GM23248 (cell line): ENCODE measurements around the gene YJEFN3. TPM values are rescaled to one million over a fixed set of nuclear protein-coding genes. Genes with fewer than 3 reads are reported as not detected.

ENCODE experiments used
- DNase-seq: peaks from one replicate; pipeline ENCODE4 v3.0.0-alpha.2; 2015
- H2AFZ ChIP-seq: fragments of 200-600 bp; sonication (generic); 2 replicates; pipeline ENCODE4 v1.6.1; 2016; ENCODE audit warnings: antibody characterized with exemption
- H3F3A ChIP-seq: fragments of 200-600 bp; sonication (generic); 2 replicates; pipeline ENCODE4 v1.6.1; 2016; ENCODE audit warnings: mild to moderate bottlenecking, antibody characterized with exemption, mixed run types; ENCODE audit not compliant: insufficient read depth
- H3K27ac ChIP-seq: fragments of 200-600 bp; sonication (generic); 2 replicates; pipeline ENCODE4 v1.5.1; 2016; ENCODE audit warnings: mild to moderate bottlenecking
- H3K27me3 ChIP-seq: fragments of 200-600 bp; sonication (generic); replicated peaks from 2 replicates; pipeline ENCODE4 v1.6.1; 2016; ENCODE audit warnings: mild to moderate bottlenecking; ENCODE audit not compliant: insufficient read depth
- H3K36me3 ChIP-seq: fragments of 200-600 bp; sonication (generic); 2 replicates; pipeline ENCODE4 v1.6.1; 2016; ENCODE audit warnings: low read depth, mild to moderate bottlenecking
- H3K4me1 ChIP-seq: fragments of 200-600 bp; sonication (generic); 2 replicates; pipeline ENCODE4 v1.6.1; 2016; ENCODE audit warnings: mild to moderate bottlenecking; ENCODE audit not compliant: insufficient read depth
- H3K4me2 ChIP-seq: fragments of 200-600 bp; sonication (generic); one replicate; pipeline ENCODE4 v1.6.1; 2016; ENCODE audit warnings: mild to moderate bottlenecking; ENCODE audit not compliant: unreplicated experiment
- H3K4me3 ChIP-seq: fragments of 200-600 bp; sonication (generic); 2 replicates; pipeline ENCODE4 v1.5.1; 2016; ENCODE audit warnings: mild to moderate bottlenecking
- H3K79me2 ChIP-seq: fragments of 200-600 bp; sonication (generic); 2 replicates; pipeline ENCODE4 v1.6.1; 2016; ENCODE audit warnings: mild to moderate bottlenecking; ENCODE audit not compliant: insufficient read depth
- H3K9ac ChIP-seq: fragments of 200-600 bp; sonication (generic); 2 replicates; pipeline ENCODE4 v1.6.1; 2016; ENCODE audit warnings: mild to moderate bottlenecking
- H3K9me2 ChIP-seq: fragments of 200-600 bp; sonication (generic); 2 replicates; pipeline ENCODE4 v1.6.1; 2016; ENCODE audit warnings: mixed run types, mild to moderate bottlenecking, moderate library complexity; ENCODE audit not compliant: insufficient read depth
- H3K9me3 ChIP-seq: fragments of 200-600 bp; sonication (generic); one replicate; pipeline ENCODE4 v1.6.1; 2017; ENCODE audit warnings: low read depth
- H4K20me1 ChIP-seq: fragments of 200-600 bp; sonication (generic); 2 replicates; pipeline ENCODE4 v1.6.0; 2016; ENCODE audit not compliant: insufficient read depth
- EZH2 ChIP-seq: fragments of 200-600 bp; sonication (generic); IDR thresholded peaks from 2 replicates; pipeline ENCODE4 v1.6.1; 2018; ENCODE audit warnings: antibody characterized with exemption, mild to moderate bottlenecking; ENCODE audit not compliant: insufficient read depth, poor library complexity, severe bottlenecking
- EZH2phosphoT487 ChIP-seq: fragments of 200-600 bp; sonication (generic); IDR thresholded peaks from 2 replicates; pipeline ENCODE4 v1.6.1; 2018; ENCODE audit warnings: antibody characterized with exemption, moderate library complexity, mild to moderate bottlenecking, low read depth; ENCODE audit not compliant: insufficient read depth
- whole genome bisulfite sequencing, 2 experiments: methylation state at CpG; one replicate each; pipeline ENCODE4 v1.1.6; 2015 to 2017; ENCODE audit warnings: low lambda C conversion rate in 2 of 2, low coverage in 1 of 2; ENCODE audit errors: missing lambda C conversion rate in 2 of 2; 5-methylcytosine and 5-hydroxymethylcytosine counted together
- in situ Hi-C: fragments of 300-500 bp; cut with MboI; formaldehyde crosslinking; loops from 2 replicates; pipeline ENCODE4 v1.15.0; 2020
- polyA plus RNA-seq: library from polyadenylated mRNA; unstranded; fragments of >200 nt; fragmentation: Nextera tagmentation; extraction: Ambion mirVana; gene quantifications from 2 replicates; pipeline ENCODE4 v1.2.1, GENCODE V29; 2016
- total RNA-seq: library from RNA; depleted of rRNA; stranded (reverse); fragments of >200 nt; shearing (Covaris generic); gene quantifications from 2 replicates; pipeline ENCODE4 v1.2.3, GENCODE V29; 2014

YJEFN3 gene
- total and polyA plus RNA-seq, 2 experiments from 2014 or later, result 2.4 TPM; not detected in 1

DNA sequence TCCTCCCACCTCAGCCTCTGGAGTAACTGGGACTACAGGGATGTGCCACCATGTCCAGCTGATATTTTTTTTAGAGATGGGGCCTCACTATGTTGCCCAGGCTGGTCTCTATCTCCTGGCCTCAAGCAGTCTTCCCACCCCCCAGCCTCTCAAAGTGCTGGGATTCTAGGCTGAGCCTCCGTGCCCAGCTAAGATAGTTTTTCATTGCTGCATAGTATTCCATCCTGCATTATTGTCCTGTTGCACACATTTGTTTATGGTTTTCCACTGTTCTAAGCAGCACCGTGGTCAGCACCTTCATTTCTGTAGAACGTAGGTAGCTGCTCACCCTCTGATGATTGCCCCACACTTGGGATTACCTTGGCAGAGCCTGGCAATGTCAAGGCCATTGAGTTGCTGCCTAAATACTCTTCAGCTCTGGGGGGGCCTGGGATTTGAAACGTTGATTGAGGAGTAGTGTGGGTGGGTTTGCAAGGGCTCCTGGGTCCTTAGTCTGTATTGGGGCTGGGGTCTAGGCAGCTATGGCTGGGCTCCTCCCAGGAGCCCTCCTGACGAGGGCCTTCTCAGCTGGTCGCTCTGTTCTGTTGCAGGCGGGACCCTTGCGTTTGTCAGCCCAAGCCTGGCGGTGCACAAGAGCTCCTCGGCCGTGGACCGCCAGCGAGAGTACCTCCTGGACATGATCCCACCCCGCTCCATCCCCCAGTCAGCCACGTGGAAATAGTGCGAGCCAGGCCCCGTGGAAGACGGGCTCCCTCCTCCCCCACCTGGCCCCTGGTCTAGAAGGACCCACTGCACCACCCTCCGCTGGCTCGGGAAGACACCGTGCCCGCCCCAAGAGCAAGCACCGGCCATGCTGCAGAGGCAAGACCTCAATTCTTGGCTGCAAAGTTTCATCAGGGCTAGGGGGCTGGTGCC, 23.7 kb upstream of the YJEFN3 start:
- Histone ChIP-seq H3K9me2 (no peaks in the 10 kb centered on the region), H3K27ac (no peak overlapping the region), H3K4me3 (no peak overlapping the region), H3K9me3 (no peaks in the 10 kb centered on the region), H3K27me3 (no peaks in the 10 kb centered on the region), H2AFZ (no peak overlapping the region), H3K36me3 (peaks cover 12% of the 10 kb centered on the region; the same call in 1 of the 2 replicates), H3K4me2 (no peak overlapping the region), H3F3A (no peaks in the 10 kb centered on the region), H3K4me1 (no peaks in the 10 kb centered on the region), H3K79me2 (no peaks in the 10 kb centered on the region), H3K9ac (no peak overlapping the region), H4K20me1 (no peaks in the 10 kb centered on the region)
- DNase-seq, result no peak
- in situ Hi-C loops, result no loop called here
- TF ChIP-seq EZH2 (no peak), EZH2phosphoT487 (no peak)
- 85 to 88% methylated on average over 21 to 23 of the region's 23 CpGs for WGBS, 2 experiments

- no peaks in the 10 kb centered on the region for H4K20me1 ChIP-seq
- WGBS, 2 experiments, result 89 to 91% methylated on average over 27 of the region's 27 CpGs
- H3K9ac ChIP-seq, result no peak overlapping the region
- no peak overlapping the region for H3K4me2 ChIP-seq
- H3K4me3 ChIP-seq, result no peak overlapping the region
- H2AFZ ChIP-seq, result no peak overlapping the region
- no peak overlapping the region for H3K27ac ChIP-seq
- H3K9me2 ChIP-seq, result no peaks in the 10 kb centered on the region
- no peak for DNase-seq
- no peaks in the 10 kb centered on the region for H3K4me1 ChIP-seq
- in situ Hi-C loops, result no loop called here
- no peaks in the 10 kb centered on the region for H3K27me3 ChIP-seq
- H3K36me3 ChIP-seq, result peaks cover 12% of the 10 kb centered on the region; the same call in 1 of the 2 replicates
- H3K79me2 ChIP-seq, result no peaks in the 10 kb centered on the region
- H3F3A ChIP-seq, result no peaks in the 10 kb centered on the region
- no peak for TF ChIP-seq EZH2
- no peak for TF ChIP-seq EZH2phosphoT487
- H3K9me3 ChIP-seq, result no peaks in the 10 kb centered on the region
Observed at GRCh38 chr19:19505669-19506326, 22.9 kb upstream of the YJEFN3 start.

DNA sequence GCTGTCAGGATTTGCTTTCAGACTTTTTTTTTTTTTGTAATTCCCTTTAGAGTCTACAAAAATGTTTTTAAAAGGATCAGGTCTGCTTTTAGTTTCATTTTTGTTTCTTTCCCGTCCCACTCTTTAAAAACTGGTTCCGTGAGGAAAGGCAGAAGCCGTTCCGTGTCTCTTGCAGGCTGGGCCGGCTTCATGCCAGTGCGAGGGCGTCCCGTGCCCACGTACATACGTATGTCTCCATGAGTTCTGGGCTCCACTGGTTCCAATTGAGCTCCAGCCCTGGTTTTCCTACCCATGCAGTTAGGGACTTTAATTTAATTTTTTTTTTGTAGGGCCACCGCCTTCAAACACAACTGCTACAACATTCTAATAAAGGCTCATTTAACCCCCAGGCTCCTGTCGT, 22.1 kb upstream of the YJEFN3 start:
- Histone ChIP-seq H3K27ac (no peak overlapping the region), H3F3A (no peaks in the 10 kb centered on the region), H2AFZ (no peak overlapping the region), H3K9ac (no peak overlapping the region), H3K36me3 (peaks cover 12% of the 10 kb centered on the region; the same call in 1 of the 2 replicates), H3K4me1 (no peaks in the 10 kb centered on the region), H3K9me2 (no peaks in the 10 kb centered on the region), H3K27me3 (no peaks in the 10 kb centered on the region), H3K4me3 (no peak overlapping the region), H3K4me2 (no peak overlapping the region), H3K9me3 (no peaks in the 10 kb centered on the region), H3K79me2 (no peaks in the 10 kb centered on the region), H4K20me1 (no peaks in the 10 kb centered on the region)
- TF ChIP-seq EZH2 (no peak), EZH2phosphoT487 (no peak)
- in situ Hi-C loops, result no loop called here
- WGBS, 2 experiments, result 85 to 86% methylated on average over 12 of the region's 12 CpGs
- DNase-seq, result no peak

- no peak overlapping the region for H2AFZ ChIP-seq
- DNase-seq, result no peak
- no peak overlapping the region for H3K27ac ChIP-seq
- no peaks in the 10 kb centered on the region for H3F3A ChIP-seq
- H3K9ac ChIP-seq, result no peak overlapping the region
- no peak for TF ChIP-seq EZH2phosphoT487
- TF ChIP-seq EZH2, result no peak
- H3K27me3 ChIP-seq, result no peaks in the 10 kb centered on the region
- peaks cover 12% of the 10 kb centered on the region; the same call in 1 of the 2 replicates for H3K36me3 ChIP-seq
- H3K4me1 ChIP-seq, result no peaks in the 10 kb centered on the region
- H3K9me2 ChIP-seq, result no peaks in the 10 kb centered on the region
- H3K4me3 ChIP-seq, result no peak overlapping the region
- no peaks in the 10 kb centered on the region for H3K79me2 ChIP-seq
- no peaks in the 10 kb centered on the region for H4K20me1 ChIP-seq
- no peak overlapping the region for H3K4me2 ChIP-seq
- in situ Hi-C loops, result no loop called here
- 84 to 87% methylated on average over 8 of the region's 8 CpGs for WGBS, 2 experiments
- no peaks in the 10 kb centered on the region for H3K9me3 ChIP-seq
Observed at GRCh38 chr19:19507354-19507753, 21.4 kb upstream of the YJEFN3 start.
